Measurements from ENCODE around the gene DDX10. TPM values are rescaled to one million over a fixed set of nuclear protein-coding genes. Genes with fewer than 3 reads are reported as not detected.

The DDX10 gene
- total and polyA plus RNA-seq, 12 donors = 10.6 to 141 (median 22.6) TPM

GRCh38 chr11:108757630-108758029 lies 92.8 kb downstream of the DDX10 start:
- TF ChIP-seq, protein P1, sequence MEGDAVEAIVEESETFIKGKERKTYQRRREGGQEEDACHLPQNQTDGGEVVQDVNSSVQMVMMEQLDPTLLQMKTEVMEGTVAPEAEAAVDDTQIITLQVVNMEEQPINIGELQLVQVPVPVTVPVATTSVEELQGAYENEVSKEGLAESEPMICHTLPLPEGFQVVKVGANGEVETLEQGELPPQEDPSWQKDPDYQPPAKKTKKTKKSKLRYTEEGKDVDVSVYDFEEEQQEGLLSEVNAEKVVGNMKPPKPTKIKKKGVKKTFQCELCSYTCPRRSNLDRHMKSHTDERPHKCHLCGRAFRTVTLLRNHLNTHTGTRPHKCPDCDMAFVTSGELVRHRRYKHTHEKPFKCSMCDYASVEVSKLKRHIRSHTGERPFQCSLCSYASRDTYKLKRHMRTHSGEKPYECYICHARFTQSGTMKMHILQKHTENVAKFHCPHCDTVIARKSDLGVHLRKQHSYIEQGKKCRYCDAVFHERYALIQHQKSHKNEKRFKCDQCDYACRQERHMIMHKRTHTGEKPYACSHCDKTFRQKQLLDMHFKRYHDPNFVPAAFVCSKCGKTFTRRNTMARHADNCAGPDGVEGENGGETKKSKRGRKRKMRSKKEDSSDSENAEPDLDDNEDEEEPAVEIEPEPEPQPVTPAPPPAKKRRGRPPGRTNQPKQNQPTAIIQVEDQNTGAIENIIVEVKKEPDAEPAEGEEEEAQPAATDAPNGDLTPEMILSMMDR (IDR thresholded peaks at IDR 0.05) = no peak
- no peak for TF ChIP-seq POLR2A (IDR thresholded peaks at IDR 0.05)

DNA sequence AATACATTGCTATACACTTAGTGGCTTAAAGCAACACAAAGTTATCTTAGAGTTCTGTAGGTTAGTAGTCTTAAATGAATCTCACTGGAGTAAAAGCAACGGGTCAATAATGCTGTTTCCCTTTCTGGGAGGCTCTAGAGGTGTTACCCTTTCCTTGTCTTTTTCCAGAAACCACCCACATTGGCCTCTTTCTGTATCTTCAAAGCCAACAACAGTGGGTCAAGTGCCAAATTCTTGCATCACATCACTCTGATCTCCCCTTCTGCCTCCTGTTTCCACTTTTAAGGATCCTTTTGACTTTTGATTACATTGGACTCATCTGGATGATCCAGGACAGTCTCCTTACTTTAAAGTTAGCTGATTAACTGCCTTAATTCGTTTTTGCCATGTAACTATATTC lies 93.6 kb downstream of the DDX10 start:
- WGBS, 4 donors = 54 to 68% (median 61%) methylated on average over 2 of the region's 2 CpGs
- TF ChIP-seq, protein P1 (IDR thresholded peaks at IDR 0.05) = no peak
- TF ChIP-seq POLR2A (IDR thresholded peaks at IDR 0.05) = no peak
- Histone ChIP-seq H3K9me3 (replicated peaks in 1 of 3) (no peaks in the 10 kb centered on the region), H3K4me1 (replicated peaks in 1 of 2) (peaks cover 0 to 9% of the 10 kb centered on the region in 2 donors), H3K36me3 (replicated peaks in 1 of 2) (no peaks in the 10 kb centered on the region), H3K27ac (no peak overlapping the region), H3K4me3 (no peak overlapping the region), H3K27me3 (no peaks in the 10 kb centered on the region)
- intact Hi-C loops (cut with DNase I) = no loop called here
- DNase-seq = peak in 2 of 7 donors; percentile 9 to 22

More at GRCh38 chr11:108757630-108758029, 92.8 kb downstream of the DDX10 start:
- 80 to 82% (median 81%) methylated on average over 3 of the region's 3 CpGs for WGBS, 4 donors
- no peak for DNase-seq
- no peak overlapping the region for H3K4me3 ChIP-seq
- intact Hi-C loops (cut with DNase I) = no loop called here
- no peaks in the 10 kb centered on the region for H3K9me3 ChIP-seq (replicated peaks in 1 of 3)
- H3K27me3 ChIP-seq = no peaks in the 10 kb centered on the region
- H3K4me1 ChIP-seq (replicated peaks in 1 of 2) = peaks cover 0 to 9% of the 10 kb centered on the region in 2 donors
- no peak overlapping the region for H3K27ac ChIP-seq
- H3K36me3 ChIP-seq (replicated peaks in 1 of 2) = no peaks in the 10 kb centered on the region

DNA sequence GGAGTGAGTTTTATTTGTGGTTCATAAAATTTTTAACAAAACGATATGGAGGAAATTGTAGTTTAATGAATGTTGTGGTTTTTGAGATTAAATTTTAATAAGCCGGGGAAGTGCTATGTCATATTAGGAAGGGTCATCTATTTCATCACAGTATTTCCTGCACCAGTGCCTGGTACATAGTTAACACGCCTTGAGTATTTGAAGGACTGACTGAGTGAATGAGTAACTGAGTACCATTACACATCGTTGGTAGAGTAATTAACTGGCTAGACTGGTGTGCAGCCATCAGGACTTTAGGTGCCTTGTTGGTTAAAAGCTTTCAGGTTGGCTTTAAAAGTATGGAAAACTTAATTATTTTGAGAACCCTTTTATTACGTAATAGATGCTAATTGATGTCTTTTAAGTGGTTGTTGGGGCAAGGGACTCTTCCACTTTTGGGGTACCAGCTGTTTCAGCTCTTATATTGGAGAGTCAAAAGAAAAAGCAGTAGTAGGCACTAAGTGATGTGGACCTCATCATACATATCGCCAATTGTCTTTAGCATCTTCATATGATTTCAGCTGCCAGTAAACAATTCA lies 101.8 kb downstream of the DDX10 start:
- 94 to 95% (median 95%) methylated on average over 6 of the region's 6 CpGs for WGBS, 4 donors
- TF ChIP-seq, protein P1 (IDR thresholded peaks at IDR 0.05) = no peak
- TF ChIP-seq POLR2A (IDR thresholded peaks at IDR 0.05) = no peak
- H3K9me3 ChIP-seq (replicated peaks in 1 of 3) = peaks cover 0 to 4% (median 0%) of the 10 kb centered on the region in 3 donors
- H3K27ac ChIP-seq = no peak overlapping the region
- intact Hi-C loops (cut with DNase I) = no loop called here
- no peaks in the 10 kb centered on the region for H3K36me3 ChIP-seq (replicated peaks in 1 of 2)
- no peaks in the 10 kb centered on the region for H3K27me3 ChIP-seq
- DNase-seq = no peak
- H3K4me1 ChIP-seq (replicated peaks in 1 of 2) = no peaks in the 10 kb centered on the region
- no peak overlapping the region for H3K4me3 ChIP-seq

- no peak overlapping the region for H3K4me3 ChIP-seq
- no peaks in the 10 kb centered on the region for H3K4me1 ChIP-seq (replicated peaks in 1 of 2)
- no peaks in the 10 kb centered on the region for H3K36me3 ChIP-seq (replicated peaks in 1 of 2)
- TF ChIP-seq POLR2A (IDR thresholded peaks at IDR 0.05) = no peak
- TF ChIP-seq, protein P1 (IDR thresholded peaks at IDR 0.05) = no peak
- H3K9me3 ChIP-seq (replicated peaks in 1 of 3) = peaks cover 0 to 4% (median 0%) of the 10 kb centered on the region in 3 donors
- H3K27me3 ChIP-seq = no peaks in the 10 kb centered on the region
- no peak for DNase-seq
- intact Hi-C loops (cut with DNase I) = no loop called here
- H3K27ac ChIP-seq = no peak overlapping the region
- 96 to 97% (median 96%) methylated on average over 3 of the region's 3 CpGs for whole genome bisulfite sequencing, 4 donors
These were observed 103.5 kb downstream of the DDX10 start for GRCh38 chr11:108768370-108768769.

Measured in adrenal gland (tissue), 12 donors.